Ishikawa (cell line): ENCODE data around the gene ACOT6.

Experiments
- CEBPB ChIP-seq: IDR thresholded peaks from 2 replicates; pipeline ENCODE4 v1.6.1; 2012
- CREB1 ChIP-seq: IDR thresholded peaks from 2 replicates; pipeline ENCODE4 v1.6.1; 2012; ENCODE audit warnings: low read depth
- EGR1 ChIP-seq: IDR thresholded peaks from 2 replicates; pipeline ENCODE4 v1.6.1; 2012
- EP300 ChIP-seq: IDR thresholded peaks from 2 replicates; pipeline ENCODE4 v1.6.1; 2012; ENCODE audit warnings: borderline replicate concordance
- FOXM1 ChIP-seq: IDR thresholded peaks from 2 replicates; pipeline ENCODE4 v1.6.1; 2012; ENCODE audit warnings: low read depth, borderline replicate concordance
- MAX ChIP-seq: IDR thresholded peaks from 2 replicates; pipeline ENCODE4 v1.6.1; 2012
- NFIC ChIP-seq: IDR thresholded peaks from 2 replicates; pipeline ENCODE4 v1.6.1; 2012
- RAD21 ChIP-seq: IDR thresholded peaks from 2 replicates; pipeline ENCODE4 v1.6.1; 2012; ENCODE audit warnings: low read depth
- REST ChIP-seq: IDR thresholded peaks from 2 replicates; pipeline ENCODE4 v1.6.1; 2012; ENCODE audit warnings: low read depth, mild to moderate bottlenecking
- TAF1 ChIP-seq: IDR thresholded peaks from 2 replicates; pipeline ENCODE4 v1.6.1; 2012; ENCODE audit warnings: low read depth, mild to moderate bottlenecking
- TCF12 ChIP-seq: IDR thresholded peaks from 2 replicates; pipeline ENCODE4 v1.6.1; 2012; ENCODE audit warnings: low read depth
- TEAD4 ChIP-seq: IDR thresholded peaks from 2 replicates; pipeline ENCODE4 v1.6.1; 2012
- YY1 ChIP-seq: IDR thresholded peaks from 2 replicates; pipeline ENCODE4 v1.6.1; 2012; ENCODE audit warnings: low read depth
- ZBTB7A ChIP-seq: IDR thresholded peaks from 2 replicates; pipeline ENCODE4 v1.6.1; 2012; ENCODE audit warnings: low read depth
- TF ChIP-seq, protein P1 (sequence below): IDR thresholded peaks from 2 replicates; pipeline ENCODE4 v1.6.1; 2012

Gene ACOT6

DNA sequence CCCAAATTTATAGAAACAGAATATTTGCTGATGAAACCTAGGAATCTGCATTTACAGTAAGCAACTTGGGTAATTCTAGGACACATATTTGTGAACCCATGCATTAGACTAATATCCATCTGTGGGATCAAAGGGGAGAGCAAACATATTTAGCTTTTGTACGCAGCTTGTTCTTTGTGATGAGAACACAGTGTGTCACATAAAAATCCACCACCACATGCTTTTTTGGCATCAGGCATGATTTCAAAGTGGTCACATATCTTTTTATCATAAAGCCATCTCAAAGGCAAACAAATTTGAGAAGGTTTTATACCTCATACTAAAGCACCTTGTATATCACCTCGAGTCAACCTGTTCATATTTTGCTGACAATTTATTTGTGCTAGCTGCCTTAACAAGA lies 48.2 kb downstream of the ACOT6 start:
- no peak for TF ChIP-seq TEAD4
- TF ChIP-seq EP300, result no peak
- TF ChIP-seq EGR1, result no peak
- TF ChIP-seq MAX, result no peak
- no peak for TF ChIP-seq CREB1
- TF ChIP-seq ZBTB7A, result no peak
- no peak for TF ChIP-seq YY1
- no peak for TF ChIP-seq RAD21
- TF ChIP-seq NFIC, result no peak
- no peak for TF ChIP-seq CEBPB
- TF ChIP-seq, protein P1, sequence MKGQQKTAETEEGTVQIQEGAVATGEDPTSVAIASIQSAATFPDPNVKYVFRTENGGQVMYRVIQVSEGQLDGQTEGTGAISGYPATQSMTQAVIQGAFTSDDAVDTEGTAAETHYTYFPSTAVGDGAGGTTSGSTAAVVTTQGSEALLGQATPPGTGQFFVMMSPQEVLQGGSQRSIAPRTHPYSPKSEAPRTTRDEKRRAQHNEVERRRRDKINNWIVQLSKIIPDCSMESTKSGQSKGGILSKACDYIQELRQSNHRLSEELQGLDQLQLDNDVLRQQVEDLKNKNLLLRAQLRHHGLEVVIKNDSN, result no peak

DNA sequence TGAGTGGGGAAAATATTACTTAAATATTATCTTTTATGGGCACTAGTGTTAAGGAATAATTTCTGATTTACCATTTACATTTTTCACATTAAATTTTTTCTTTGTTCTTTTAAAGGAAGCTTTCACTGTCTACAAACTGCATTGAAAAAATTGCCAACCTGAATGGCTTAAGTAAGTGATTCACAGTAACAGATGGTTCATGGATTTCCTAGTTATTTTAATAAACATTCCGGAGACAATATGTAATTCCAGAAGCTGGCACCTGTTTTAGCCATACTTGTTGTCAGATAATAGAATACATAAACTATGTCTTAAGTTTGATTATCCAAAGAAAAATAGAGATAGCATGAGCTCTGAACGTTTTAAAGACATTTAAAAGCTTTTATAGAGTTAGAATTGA lies 49.6 kb downstream of the ACOT6 start:
- TF ChIP-seq MAX (no peak), REST (no peak), RAD21 (no peak), TEAD4 (no peak), FOXM1 (no peak), CREB1 (no peak), EP300 (no peak), ZBTB7A (no peak), NFIC (no peak), TCF12 (no peak), CEBPB (no peak), TAF1 (no peak), YY1 (no peak), EGR1 (no peak)
- TF ChIP-seq, protein P1, result no peak

GRCh38 chr14:73662487-73662943 lies 50.2 kb downstream of the ACOT6 start:
- no peak for TF ChIP-seq EP300
- TF ChIP-seq ZBTB7A, result no peak
- TF ChIP-seq REST, result no peak
- TF ChIP-seq, protein P1, result no peak
- no peak for TF ChIP-seq YY1
- peak; percentile 20; the same call in 1 of the 2 replicates for TF ChIP-seq RAD21
- TF ChIP-seq EGR1, result no peak
- TF ChIP-seq NFIC, result no peak
- no peak for TF ChIP-seq CEBPB
- TF ChIP-seq TEAD4, result peak; percentile 83
- TF ChIP-seq MAX, result peak; percentile 41; the same call in 1 of the 2 replicates
- TF ChIP-seq CREB1, result no peak
- peak; percentile 9; the same call in 1 of the 2 replicates for TF ChIP-seq TCF12
- no peak for TF ChIP-seq FOXM1
- TF ChIP-seq TAF1, result no peak

GRCh38 chr14:73663548-73664212 lies 51.4 kb downstream of the ACOT6 start:
- TF ChIP-seq TAF1, result no peak
- TF ChIP-seq MAX, result no peak
- TF ChIP-seq TEAD4, result no peak
- no peak for TF ChIP-seq RAD21
- no peak for TF ChIP-seq NFIC
- no peak for TF ChIP-seq TCF12
- TF ChIP-seq CREB1, result no peak
- TF ChIP-seq REST, result no peak
- no peak for TF ChIP-seq CEBPB
- TF ChIP-seq ZBTB7A, result no peak
- no peak for TF ChIP-seq EP300
- no peak for TF ChIP-seq FOXM1
- TF ChIP-seq YY1, result no peak
- TF ChIP-seq EGR1, result no peak
- TF ChIP-seq, protein P1, result no peak
